DMS53 treated with DMSO at 0.1 percent for 48 hours (cell line): ENCODE data around the gene TAF4.
"Not testable (repeated sequence)": the region's sequence is repeated elsewhere in the genome, so short reads cannot be mapped to it uniquely, and the experiment has no call there.

Experiments
- DNase-seq: peaks from one replicate; lab custom pipeline; 2025; ENCODE audit not compliant: unreplicated experiment; lab: John Stamatoyannopoulos, UW

TAF4 gene

GRCh38 chr20:61980647-61981583 lies 84.8 kb downstream of the TAF4 start:
- no peak for DNase-seq

- no peak for DNase-seq
Measured at GRCh38 chr20:61979701-61980635, 85.7 kb downstream of the TAF4 start.

GRCh38 chr20:61979090-61979489 lies 86.6 kb downstream of the TAF4 start:
- DNase-seq = no peak

GRCh38 chr20:61978491-61978890 lies 87.2 kb downstream of the TAF4 start:
- DNase-seq = no peak

GRCh38 chr20:61977419-61977786 lies 88.3 kb downstream of the TAF4 start:
- DNase-seq = no peak

GRCh38 chr20:61976644-61977418 lies 88.8 kb downstream of the TAF4 start:
- DNase-seq = no peak

- no peak for DNase-seq
Measured at GRCh38 chr20:61976263-61976643, 89.4 kb downstream of the TAF4 start.

GRCh38 chr20:61975407-61976129 lies 90.1 kb downstream of the TAF4 start:
- no peak for DNase-seq

GRCh38 chr20:61974357-61974665 lies 91.4 kb downstream of the TAF4 start:
- no peak for DNase-seq

GRCh38 chr20:61973515-61974356 lies 91.9 kb downstream of the TAF4 start:
- DNase-seq = no peak

- DNase-seq = no peak
Measured at GRCh38 chr20:61972636-61973508, 92.8 kb downstream of the TAF4 start.

GRCh38 chr20:61971595-61971994 lies 94.1 kb downstream of the TAF4 start:
- DNase-seq = not testable (repeated sequence)

GRCh38 chr20:61970357-61970756 lies 95.3 kb downstream of the TAF4 start:
- DNase-seq = no peak

- no peak for DNase-seq
Measured at GRCh38 chr20:61969806-61970205, 95.9 kb downstream of the TAF4 start.

- DNase-seq = no peak
Measured at GRCh38 chr20:61968932-61969331, 96.7 kb downstream of the TAF4 start.

GRCh38 chr20:61968036-61968810 lies 97.5 kb downstream of the TAF4 start:
- no peak for DNase-seq

GRCh38 chr20:61967300-61967699 lies 98.4 kb downstream of the TAF4 start:
- no peak for DNase-seq
